ENCODE measurements around the gene SLC18A2. TPM values are rescaled to one million over a fixed set of nuclear protein-coding genes. Genes with fewer than 3 reads are reported as not detected.

Gene SLC18A2
- total RNA-seq = 0.16 TPM
- long read RNA-seq = 0 reads

GRCh38 chr10:117240621-117241529, at the start of gene SLC18A2:
SLC18A2 (plus strand) TSS chr10:117241114; CDS start chr10:117241694, 580 bp downstream.
- ATAC-seq (no peak), DNase-seq (ENCODE audit: missing footprints) (no peak)

GRCh38 chr10:117197189-117197588, 43.7 kb upstream of the SLC18A2 start, which contains the start of gene KCNK18:
KCNK18 (plus strand) TSS chr10:117197489; CDS start chr10:117197489, 0 bp downstream.
- DNase-seq (ENCODE audit: missing footprints) (no peak), ATAC-seq (no peak)
- intact Hi-C loops (cut with DNase I) = no loop called here

More at GRCh38 chr10:117240621-117241529, at the start of gene SLC18A2:
- intact Hi-C loops (cut with DNase I) = no loop called here

GRCh38 chr10:117198088-117198487, 42.8 kb upstream of the SLC18A2 start:
- DNase-seq (ENCODE audit: missing footprints) = no peak
- no peak for ATAC-seq
- intact Hi-C loops (cut with DNase I) = no loop called here

GRCh38 chr10:117201826-117202225, 39.1 kb upstream of the SLC18A2 start:
- intact Hi-C loops (cut with DNase I) = no loop called here
- DNase-seq (ENCODE audit: missing footprints) (no peak), ATAC-seq (no peak)

GRCh38 chr10:117204316-117204715, 36.6 kb upstream of the SLC18A2 start:
- DNase-seq (ENCODE audit: missing footprints) = no peak
- intact Hi-C loops (cut with DNase I) = no loop called here
- no peak for ATAC-seq

- intact Hi-C loops (cut with DNase I) = loop anchor here (10.0 kb wide), 3 partner anchors 233 to 1243 kb away; no protein-coding TSS in a partner anchor
- no peak for DNase-seq (ENCODE audit: missing footprints)
- no peak for ATAC-seq
These were observed 28.7 kb upstream of the SLC18A2 start for GRCh38 chr10:117212176-117212575.

- no peak for ATAC-seq
- intact Hi-C loops (cut with DNase I) = loop anchor here (10.0 kb wide), 3 partner anchors 230 to 1240 kb away; no protein-coding TSS in a partner anchor
- DNase-seq (ENCODE audit: missing footprints) = no peak
These were observed 26.5 kb upstream of the SLC18A2 start for GRCh38 chr10:117214401-117214800.

GRCh38 chr10:117215079-117215478, 25.8 kb upstream of the SLC18A2 start:
- no peak for DNase-seq (ENCODE audit: missing footprints)
- intact Hi-C loops (cut with DNase I) = loop anchor here (5.0 to 10.0 kb wide), 5 partner anchors 102 to 1240 kb away; partner anchors contain the start of gene PDZD8
- ATAC-seq = no peak

- no peak for DNase-seq (ENCODE audit: missing footprints)
- ATAC-seq = no peak
- intact Hi-C loops (cut with DNase I) = loop anchor here (5.0 to 10.0 kb wide), 5 partner anchors 101 to 1239 kb away; partner anchors contain the start of gene PDZD8
These were observed 24.9 kb upstream of the SLC18A2 start for GRCh38 chr10:117216028-117216427.

GRCh38 chr10:117216611-117217195, 24.2 kb upstream of the SLC18A2 start:
- ATAC-seq = peak; percentile 79
- peak; percentile 90 for DNase-seq (ENCODE audit: missing footprints)
- intact Hi-C loops (cut with DNase I) = loop anchor here (5.0 to 10.0 kb wide), 5 partner anchors 101 to 1238 kb away; partner anchors contain the start of gene PDZD8

GRCh38 chr10:117217196-117217761, 23.6 kb upstream of the SLC18A2 start:
- no peak for ATAC-seq

GRCh38 chr10:117218654-117219053, 22.3 kb upstream of the SLC18A2 start:
- ATAC-seq (no peak), DNase-seq (ENCODE audit: missing footprints) (no peak)
- intact Hi-C loops (cut with DNase I) = loop anchor here (5.0 to 10.0 kb wide), 5 partner anchors 99 to 1236 kb away; partner anchors contain the start of gene PDZD8

More at GRCh38 chr10:117217196-117217761, 23.6 kb upstream of the SLC18A2 start:
- intact Hi-C loops (cut with DNase I) = loop anchor here (5.0 to 10.0 kb wide), 5 partner anchors 100 to 1238 kb away; partner anchors contain the start of gene PDZD8
- DNase-seq (ENCODE audit: missing footprints) = no peak

GRCh38 chr10:117221156-117221711, 19.7 kb upstream of the SLC18A2 start:
- ATAC-seq = no peak
- intact Hi-C loops (cut with DNase I) = no loop called here
- DNase-seq (ENCODE audit: missing footprints) = no peak

GRCh38 chr10:117222552-117222951, 18.4 kb upstream of the SLC18A2 start:
- intact Hi-C loops (cut with DNase I) = no loop called here
- ATAC-seq = no peak

GRCh38 chr10:117222976-117223692, 17.8 kb upstream of the SLC18A2 start:
- DNase-seq (ENCODE audit: missing footprints) (no peak), ATAC-seq (no peak)
- intact Hi-C loops (cut with DNase I) = no loop called here

More at GRCh38 chr10:117222552-117222951, 18.4 kb upstream of the SLC18A2 start:
- DNase-seq (ENCODE audit: missing footprints) = no peak

GRCh38 chr10:117223693-117224430, 17.1 kb upstream of the SLC18A2 start:
- DNase-seq (ENCODE audit: missing footprints) (no peak), ATAC-seq (no peak)
- intact Hi-C loops (cut with DNase I) = no loop called here

GRCh38 chr10:117224881-117225280, 16.0 kb upstream of the SLC18A2 start:
- ATAC-seq = no peak
- intact Hi-C loops (cut with DNase I) = no loop called here
- no peak for DNase-seq (ENCODE audit: missing footprints)
